Measurements from ENCODE around the gene NUDT22. TPM values are rescaled to one million over a fixed set of nuclear protein-coding genes. Genes with fewer than 3 reads are reported as not detected.

Gene NUDT22
- total RNA-seq, 2 donors from 2014 or later = 78.6 to 92.9 TPM

DNA sequence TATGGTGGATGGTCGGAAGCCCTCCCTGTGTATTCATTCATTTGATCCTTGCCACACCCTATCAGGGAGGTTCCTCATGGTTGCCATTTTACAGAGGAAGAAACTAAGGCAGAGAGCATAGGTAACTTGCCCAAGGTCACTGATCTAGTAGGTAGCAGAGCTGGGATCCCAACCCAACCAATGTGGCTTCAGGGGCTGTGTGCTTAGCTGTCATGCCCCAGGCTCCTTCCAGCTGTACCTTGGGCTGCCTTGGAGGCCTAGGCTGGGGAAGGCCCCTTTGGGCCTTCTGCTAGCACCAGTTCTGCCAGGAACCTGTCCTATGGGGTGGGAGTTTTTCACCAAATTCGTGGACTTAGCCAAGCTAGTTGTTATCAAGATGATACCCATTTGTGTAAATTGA lies 49.8 kb downstream of the NUDT22 start:
- peaks cover 9% of the 10 kb centered on the region for H3K4me1 Mint-ChIP-seq (ENCODE audit: low read depth)
- ATAC-seq (replicated peaks in 1 of 2) = no peak
- H3K27me3 Mint-ChIP-seq (ENCODE audit: low read depth) = no peaks in the 10 kb centered on the region
- peaks cover 0 to 1% of the 10 kb centered on the region in 2 donors for H3K36me3 Mint-ChIP-seq (ENCODE audit: insufficient read depth in 2 of 2)
- no peak overlapping the region for H3K4me3 Mint-ChIP-seq
- H3K27ac Mint-ChIP-seq = no peak overlapping the region
- H3K9me3 Mint-ChIP-seq = no peaks in the 10 kb centered on the region
- no peak for DNase-seq

DNA sequence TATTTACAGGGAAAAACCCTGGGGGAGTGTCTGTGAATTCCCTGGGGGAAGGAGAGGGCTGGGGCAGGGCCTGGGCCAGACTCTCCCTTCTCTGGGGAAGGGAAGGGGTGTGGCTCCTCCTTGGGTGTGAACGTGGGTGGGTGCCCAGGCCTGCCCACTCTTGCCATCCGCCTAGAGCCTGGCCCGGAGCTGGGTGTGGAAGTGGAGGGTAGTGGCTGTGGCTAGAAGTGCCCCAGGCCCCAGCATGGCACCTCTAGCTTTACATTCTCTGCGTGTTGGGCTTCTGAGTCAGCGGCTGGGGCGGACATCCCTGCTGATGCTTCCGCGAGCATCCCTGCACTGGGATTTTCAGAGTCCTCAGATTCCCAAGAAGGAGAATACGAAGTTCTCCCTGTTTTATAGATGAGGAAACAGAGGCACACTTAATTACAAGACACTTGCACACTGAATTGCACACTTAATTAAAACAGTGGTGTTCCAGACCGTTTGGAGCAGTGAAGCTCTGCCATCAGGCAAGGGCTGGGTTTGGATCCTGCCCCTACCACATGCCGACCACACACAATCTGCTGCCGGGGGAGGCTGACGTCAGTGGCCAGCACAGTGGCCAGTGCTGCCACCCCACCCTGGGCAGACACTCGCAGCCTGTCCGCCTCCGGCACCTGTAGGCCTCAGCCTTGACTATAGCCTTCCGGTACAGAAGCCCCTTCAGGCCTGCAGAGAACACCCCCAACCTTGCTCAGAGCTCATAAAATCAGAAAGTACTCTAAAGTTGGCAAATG lies 50.8 kb downstream of the NUDT22 start:
- ATAC-seq (replicated peaks in 1 of 2) = no peak

DNA sequence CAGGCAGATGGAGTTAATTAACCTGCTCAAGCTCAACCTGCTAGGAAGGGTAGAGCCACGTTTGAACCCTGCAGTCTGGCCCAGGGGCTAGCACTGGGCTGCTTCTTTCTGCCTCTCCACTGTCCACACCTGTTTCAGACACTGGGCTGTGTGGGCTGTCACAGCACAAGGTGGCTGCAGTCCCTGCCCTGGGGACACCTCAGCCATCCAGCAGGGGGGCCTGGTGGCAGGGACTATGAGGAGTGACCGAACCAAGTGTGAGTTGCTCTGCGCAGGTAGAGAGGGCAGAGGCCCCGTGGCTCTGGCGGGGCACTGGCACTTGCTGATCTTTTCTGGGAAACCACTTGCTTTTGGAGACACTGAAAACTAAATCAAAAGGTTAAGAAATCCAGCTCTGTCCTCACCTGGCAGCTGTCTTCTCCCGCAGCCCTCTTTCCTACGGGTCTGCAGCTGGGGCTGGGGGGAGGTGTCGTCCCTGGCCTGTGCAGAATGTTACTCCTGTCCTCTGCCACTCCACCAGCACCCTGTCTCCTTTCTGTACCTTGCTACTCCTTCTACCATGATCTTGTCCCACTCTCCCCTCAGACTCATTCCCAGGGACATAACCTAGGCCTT lies 52.6 kb downstream of the NUDT22 start:
- no peak for DNase-seq
- Mint-ChIP-seq H3K4me3 (no peak overlapping the region), H3K27me3 (ENCODE audit: low read depth) (no peaks in the 10 kb centered on the region), H3K27ac (no peak overlapping the region), H3K36me3 (ENCODE audit: insufficient read depth in 2 of 2) (peaks cover 2 to 6% of the 10 kb centered on the region in 2 donors), H3K4me1 (ENCODE audit: low read depth) (peaks cover 16% of the 10 kb centered on the region), H3K9me3 (no peaks in the 10 kb centered on the region)
- ATAC-seq (replicated peaks in 1 of 2) = no peak

More for the DNA sequence above, 50.8 kb downstream of the NUDT22 start:
- H3K36me3 Mint-ChIP-seq (ENCODE audit: insufficient read depth in 2 of 2) = peaks cover under 1 to 6% of the 10 kb centered on the region in 2 donors
- no peak overlapping the region for H3K27ac Mint-ChIP-seq
- no peaks in the 10 kb centered on the region for H3K27me3 Mint-ChIP-seq (ENCODE audit: low read depth)
- no peaks in the 10 kb centered on the region for H3K9me3 Mint-ChIP-seq
- H3K4me1 Mint-ChIP-seq (ENCODE audit: low read depth) = peaks cover 13% of the 10 kb centered on the region
- H3K4me3 Mint-ChIP-seq = no peak overlapping the region
- no peak for DNase-seq

Other genes starting within 250 kb of the NUDT22 start
- gene OTUB1, start 239.8 kb upstream of the NUDT22 start, total RNA-seq = 10 to 100 TPM; 62.8 to 72.8 TPM
- 1 to 10 TPM in 1 of 2 donors, under 1 TPM in 1; 0.19 to 1.4 TPM for gene FLRT1, start 190.3 kb upstream of the NUDT22 start, total RNA-seq
- 10 to 100 TPM; 17.4 to 18.4 TPM for gene MACROD1, start 60.2 kb upstream of the NUDT22 start, total RNA-seq
- 100 to 1,000 TPM; 246 to 256 TPM for gene STIP1, start 40.1 kb upstream of the NUDT22 start, total RNA-seq
- gene FERMT3, start 19.6 kb upstream of the NUDT22 start, total RNA-seq = 100 to 1,000 TPM; 158 to 164 TPM
- gene TRPT1, start 88 bp upstream of the NUDT22 start, total RNA-seq = 10 to 100 TPM; 19.7 to 25.5 TPM
- 10 to 100 TPM; 42.2 to 54.1 TPM for gene DNAJC4, start 4.3 kb downstream of the NUDT22 start, total RNA-seq
- gene VEGFB, start 8.3 kb downstream of the NUDT22 start, total RNA-seq = 10 to 100 TPM; 65.4 to 67.3 TPM
- gene FKBP2, start 14.8 kb downstream of the NUDT22 start, total RNA-seq = 10 to 100 TPM; 34.2 to 41.5 TPM
- gene PPP1R14B, start 20.7 kb downstream of the NUDT22 start, total RNA-seq = 100 to 1,000 TPM; 121 to 149 TPM
- gene PLCB3, start 25.3 kb downstream of the NUDT22 start, total RNA-seq = 10 to 100 TPM in 1 of 2 donors, 1 to 10 TPM in 1; 9.1 to 10.5 TPM
- 10 to 100 TPM; 35.2 to 35.7 TPM for gene BAD, start 58.4 kb downstream of the NUDT22 start, total RNA-seq
- 10 to 100 TPM; 57.1 to 67.4 TPM for gene GPR137, start 59.6 kb downstream of the NUDT22 start, total RNA-seq
- gene KCNK4, start 65.0 kb downstream of the NUDT22 start, total RNA-seq = under 1 TPM in 1 of 2 donors, not detected in 1; 0.35 TPM
- gene CATSPERZ, start 74.1 kb downstream of the NUDT22 start, total RNA-seq = 1 to 10 TPM in 1 of 2 donors, under 1 TPM in 1; 0.53 to 1.1 TPM
- 10 to 100 TPM; 40.5 to 42.4 TPM for gene ESRRA, start 79.2 kb downstream of the NUDT22 start, total RNA-seq
- gene TRMT112, start 91.3 kb downstream of the NUDT22 start, total RNA-seq = 100 to 1,000 TPM; 145 to 154 TPM
- gene PRDX5, start 91.8 kb downstream of the NUDT22 start, total RNA-seq = 100 to 1,000 TPM; 134 to 138 TPM
- gene CCDC88B, start 113.9 kb downstream of the NUDT22 start, total RNA-seq = 100 to 1,000 TPM; 119 to 126 TPM
- 10 to 100 TPM; 16.6 to 18.4 TPM for gene RPS6KA4, start 132.9 kb downstream of the NUDT22 start, total RNA-seq